ENCODE measurements around the gene HMGXB4.

DNA sequence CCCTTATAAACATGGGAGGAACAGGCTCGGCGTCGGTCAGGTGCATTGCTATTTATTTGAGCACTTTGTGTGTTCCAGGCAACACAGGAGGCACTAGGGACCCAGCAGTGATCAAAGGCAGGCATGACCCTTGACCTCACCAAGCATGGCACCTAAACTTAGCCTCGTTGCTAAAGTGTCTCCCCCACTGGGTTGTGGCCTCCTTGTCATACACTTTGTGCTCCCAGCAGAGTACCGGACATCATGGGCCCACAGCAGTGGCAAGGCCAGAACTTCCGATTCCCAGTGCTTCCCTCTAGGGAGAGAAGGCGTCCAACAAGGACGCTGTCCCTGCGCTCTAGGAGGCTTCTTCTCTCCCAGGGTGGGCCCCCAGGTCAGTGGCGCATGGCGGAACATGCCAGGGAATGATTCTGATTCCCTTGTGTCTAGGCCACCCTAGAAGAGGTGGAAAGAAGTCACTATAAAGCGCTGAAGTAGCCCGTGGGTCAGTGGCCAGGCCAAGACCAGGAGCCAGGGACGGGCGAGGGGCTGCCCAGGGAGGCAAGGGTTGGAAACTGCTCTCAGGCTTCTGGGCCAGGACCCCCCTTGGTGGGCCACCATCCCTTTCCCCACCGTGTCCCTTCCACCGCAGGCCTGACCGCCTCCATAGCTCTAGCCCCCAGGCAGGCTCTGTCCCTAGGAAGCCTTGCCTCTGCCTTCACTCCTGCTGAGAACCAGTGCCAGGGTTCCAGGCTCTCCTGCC, 62.1 kb downstream of the HMGXB4 start:
- TF ChIP-seq ZNF446 (CRISPR knock-in tag; IDR thresholded peaks at IDR 0.05): no peak
- no peak for TF ChIP-seq ZSCAN20 (CRISPR knock-in tag; IDR thresholded peaks at IDR 0.05; ENCODE audit: borderline replicate concordance)
- no peak for TF ChIP-seq HDAC6 (IDR thresholded peaks at IDR 0.05; ENCODE audit: low read depth, low read length)
- TF ChIP-seq HDAC2 (CRISPR knock-in tag; IDR thresholded peaks at IDR 0.05): no peak
- TF ChIP-seq IKZF1 (IDR thresholded peaks at IDR 0.05): no peak
- TF ChIP-seq BCL6 (CRISPR knock-in tag; IDR thresholded peaks at IDR 0.05): no peak

Measured in HepG2 (cell line).